Stimulated activated naive B cell treated with anti-CD40 and anti-IgM and Interleukin-4, amounts not matched to agents 10 μg/mL and 1 μg/mL and 100 μg/mL, for 72 hours (primary cell): ENCODE results near the gene TMIGD1.

Experiments used
- ATAC-seq, 2 donors: fragments of 150-1000 bp; cut with Tn5 transposase; replicated peaks; 2 replicates each; pipeline ENCODE4 v1.10.0; 2021; ENCODE audit warnings: moderate library complexity in 1 of 2
- DNase-seq: peaks from one replicate; pipeline ENCODE4 v3.0.0; 2021
- H3K27ac Mint-ChIP-seq: one replicate; pipeline ENCODE4 v1.8.0; 2022; ENCODE audit warnings: mild to moderate bottlenecking, mixed read lengths
- H3K27me3 Mint-ChIP-seq, 2 donors: one replicate each; pipeline ENCODE4 v1.8.0; 2022; ENCODE audit warnings: mixed read lengths in 2 of 2
- H3K36me3 Mint-ChIP-seq, 2 donors: one replicate each; pipeline ENCODE4 v1.8.0; 2022; ENCODE audit warnings: mixed read lengths in 2 of 2, mild to moderate bottlenecking in 1 of 2
- H3K4me1 Mint-ChIP-seq, 2 donors: one replicate each; pipeline ENCODE4 v1.8.0; 2022; ENCODE audit warnings: mixed read lengths in 2 of 2, mild to moderate bottlenecking in 1 of 2
- H3K4me3 Mint-ChIP-seq, 2 donors: one replicate each; pipeline ENCODE4 v1.8.0; 2022; ENCODE audit warnings: mild to moderate bottlenecking in 2 of 2, mixed read lengths in 2 of 2, moderate library complexity in 1 of 2
- H3K9me3 Mint-ChIP-seq, 2 donors: one replicate each; pipeline ENCODE4 v1.8.0; 2022; ENCODE audit warnings: mixed read lengths in 2 of 2, mild to moderate bottlenecking in 1 of 2

TMIGD1 gene

DNA sequence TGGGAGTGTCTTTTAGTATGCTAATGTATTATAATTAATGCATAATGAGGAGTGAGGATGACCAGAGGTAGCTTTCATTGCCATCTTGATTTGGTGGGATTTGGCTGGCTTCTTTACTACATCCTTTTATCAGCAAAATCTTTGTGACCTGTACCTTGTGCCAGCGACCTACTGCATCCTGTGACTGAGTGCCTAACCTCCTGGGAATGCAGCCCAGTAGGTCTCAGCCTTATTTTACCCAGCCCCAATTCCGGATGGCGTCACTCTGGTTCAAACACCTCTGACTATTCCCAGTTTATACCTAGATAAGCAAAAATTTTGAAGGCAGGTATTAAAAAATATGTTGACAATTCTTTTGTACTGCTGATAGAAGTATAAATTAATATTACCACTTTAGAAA, 31.6 kb downstream of the TMIGD1 start:
- DNase-seq (no peak), ATAC-seq (no peak)
- no peak overlapping the region for H3K27ac Mint-ChIP-seq
- H3K27me3 Mint-ChIP-seq, result peaks cover 0 to 5% of the 10 kb centered on the region in 2 donors
- H3K4me1 Mint-ChIP-seq, result peaks cover 7 to 14% of the 10 kb centered on the region in 2 donors
- H3K36me3 Mint-ChIP-seq, result no peaks in the 10 kb centered on the region
- peaks cover 0 to 2% of the 10 kb centered on the region in 2 donors for H3K9me3 Mint-ChIP-seq
- H3K4me3 Mint-ChIP-seq, result no peak overlapping the region

DNA sequence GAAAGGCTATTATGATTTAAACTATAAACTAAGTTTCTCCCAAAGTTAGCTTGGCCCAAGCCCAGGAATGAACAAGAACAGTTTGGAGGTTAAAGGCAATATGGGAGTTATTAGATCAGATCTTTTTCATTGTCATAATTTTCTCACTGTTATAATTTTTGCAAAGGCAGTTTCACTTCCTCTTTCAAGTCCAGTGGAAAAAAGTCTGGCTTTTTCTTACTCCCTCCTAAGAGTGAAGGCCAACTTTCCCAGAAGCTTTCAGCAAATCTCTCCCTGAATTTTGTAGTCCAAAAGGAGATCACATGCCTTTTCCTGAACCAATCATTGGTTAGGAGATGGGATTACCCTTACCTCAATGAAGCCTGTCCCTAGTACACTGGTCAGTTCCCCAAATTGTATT, 33.0 kb downstream of the TMIGD1 start:
- peaks cover 0 to 3% of the 10 kb centered on the region in 2 donors for H3K9me3 Mint-ChIP-seq
- H3K27me3 Mint-ChIP-seq, result peaks cover 0 to 4% of the 10 kb centered on the region in 2 donors
- H3K4me3 Mint-ChIP-seq, result no peak overlapping the region
- H3K36me3 Mint-ChIP-seq, result no peaks in the 10 kb centered on the region
- peak in 1 of 2 donors; percentile 52 for ATAC-seq
- DNase-seq, result no peak
- no peak overlapping the region for H3K27ac Mint-ChIP-seq
- peaks cover 7 to 14% of the 10 kb centered on the region in 2 donors for H3K4me1 Mint-ChIP-seq

DNA sequence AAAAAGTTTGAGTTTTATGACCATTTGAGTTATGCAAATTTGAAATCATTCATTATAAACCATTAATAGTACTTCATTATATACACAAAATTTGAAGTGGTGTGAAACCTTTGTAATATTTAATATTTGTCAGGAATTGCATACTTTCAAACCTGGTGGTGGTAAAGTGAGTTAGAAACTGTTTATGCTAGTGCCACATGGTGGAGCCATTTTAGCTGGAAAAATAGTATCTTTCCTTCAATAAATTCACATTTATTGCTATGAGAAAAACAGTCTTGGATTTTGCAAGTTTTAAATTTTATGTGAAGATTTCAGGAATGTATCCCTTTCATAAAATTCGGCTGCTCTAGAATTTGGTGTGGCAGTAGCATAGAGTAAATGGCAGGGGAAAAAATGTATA, 34.9 kb downstream of the TMIGD1 start:
- Mint-ChIP-seq H3K4me3 (no peak overlapping the region), H3K4me1 (peaks cover 7 to 14% of the 10 kb centered on the region in 2 donors), H3K27me3 (no peaks in the 10 kb centered on the region), H3K36me3 (no peaks in the 10 kb centered on the region), H3K27ac (no peak overlapping the region), H3K9me3 (peaks cover 0 to 3% of the 10 kb centered on the region in 2 donors)
- DNase-seq (no peak), ATAC-seq (no peak)

DNA sequence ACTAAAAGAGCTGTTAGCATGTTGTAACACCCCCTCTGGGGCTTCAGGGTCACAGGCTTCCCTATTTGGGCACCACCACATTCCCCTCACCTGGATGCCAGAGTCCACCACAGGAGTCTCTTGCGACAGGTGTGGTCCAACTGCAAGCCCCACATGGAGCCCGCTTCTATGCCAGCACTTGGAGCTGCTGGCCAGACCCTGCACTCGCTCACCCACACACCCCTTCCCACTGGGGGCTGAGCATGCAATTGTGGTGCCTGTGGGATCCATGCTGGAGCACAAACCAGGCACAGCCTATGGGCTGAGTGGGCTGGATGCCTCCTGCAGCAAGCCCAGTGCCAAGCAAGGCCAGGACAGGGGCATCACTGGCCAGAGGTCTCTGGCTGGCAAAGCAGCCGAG, 36.1 kb downstream of the TMIGD1 start:
- H3K27ac Mint-ChIP-seq, result no peak overlapping the region

DNA sequence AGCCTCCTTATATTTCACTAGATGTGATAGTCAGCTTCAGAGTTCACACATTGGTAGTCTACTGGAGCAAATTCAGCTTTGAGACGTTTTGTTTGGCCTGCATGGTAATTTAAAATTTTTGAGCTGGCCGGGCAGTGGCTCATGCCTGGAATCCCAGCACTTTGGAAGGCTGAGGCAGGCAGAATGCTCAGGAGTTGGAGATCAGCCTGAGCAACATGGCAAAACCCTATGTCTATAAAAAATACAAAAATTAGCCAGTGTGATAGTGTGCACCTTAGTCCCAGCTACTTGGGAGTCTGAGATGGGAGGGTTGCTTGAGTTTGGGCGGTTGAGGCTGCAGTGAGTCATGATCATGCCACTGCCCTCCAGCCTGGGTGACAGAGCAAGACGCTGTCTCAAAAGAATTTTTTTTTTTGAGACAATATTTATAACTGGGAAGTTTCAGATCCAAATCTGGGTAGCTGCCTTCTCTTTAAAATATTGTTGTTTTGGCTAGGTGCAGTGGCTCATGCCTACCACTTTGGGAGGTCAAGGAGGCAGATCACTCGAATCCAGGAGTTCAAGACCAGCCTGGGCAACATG, 37.3 kb downstream of the TMIGD1 start:
- DNase-seq (no peak), ATAC-seq (no peak)
- peaks cover 0 to 3% of the 10 kb centered on the region in 2 donors for H3K9me3 Mint-ChIP-seq
- no peak overlapping the region for H3K27ac Mint-ChIP-seq
- H3K27me3 Mint-ChIP-seq, result no peaks in the 10 kb centered on the region
- H3K4me3 Mint-ChIP-seq, result no peak overlapping the region
- H3K4me1 Mint-ChIP-seq, result peaks cover 7 to 14% of the 10 kb centered on the region in 2 donors
- no peaks in the 10 kb centered on the region for H3K36me3 Mint-ChIP-seq

More for the DNA sequence above, 36.1 kb downstream of the TMIGD1 start:
- Mint-ChIP-seq H3K9me3 (peaks cover 0 to 3% of the 10 kb centered on the region in 2 donors), H3K27me3 (no peaks in the 10 kb centered on the region), H3K4me1 (peaks cover 7 to 14% of the 10 kb centered on the region in 2 donors), H3K36me3 (no peaks in the 10 kb centered on the region), H3K4me3 (no peak overlapping the region)
- no peak for DNase-seq
- ATAC-seq, result no peak

DNA sequence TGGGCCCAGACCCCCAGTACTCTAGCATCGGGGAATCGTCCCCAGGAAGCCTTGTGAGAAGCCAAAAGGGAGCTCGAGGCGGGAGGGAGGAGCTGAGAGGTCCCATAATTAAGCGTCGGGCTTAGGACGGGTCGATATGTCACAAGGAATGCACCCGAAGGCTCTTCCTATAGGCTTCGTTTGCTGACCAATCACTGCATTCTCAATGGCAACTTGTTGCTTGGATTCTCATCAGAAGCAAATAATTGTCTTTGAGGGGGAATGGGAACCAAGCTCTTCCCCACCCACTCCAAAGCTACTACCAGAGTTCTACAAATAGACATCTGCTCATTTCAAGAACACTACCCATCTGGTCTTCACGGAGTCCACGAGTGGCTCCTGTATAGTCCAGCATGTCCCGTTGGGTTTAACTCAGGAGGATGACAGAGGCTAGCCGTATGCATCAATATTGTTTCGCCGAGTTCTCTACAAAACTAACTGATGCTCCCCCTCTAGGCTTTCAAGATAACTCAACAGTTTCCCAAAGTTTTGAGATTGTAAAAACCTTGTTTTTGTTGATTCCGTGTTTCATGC, 41.5 kb downstream of the TMIGD1 start:
- Mint-ChIP-seq H3K4me1 (peaks cover 0 to 5% of the 10 kb centered on the region in 2 donors), H3K4me3 (peak overlapping the region; percentile 71 to 90), H3K9me3 (peaks cover 0 to 3% of the 10 kb centered on the region in 2 donors), H3K36me3 (peaks cover 9% of the 10 kb centered on the region in 2 donors), H3K27me3 (no peaks in the 10 kb centered on the region), H3K27ac (peak overlapping the region; percentile 68)
- ATAC-seq, result peak; percentile 37
- no peak for DNase-seq

DNA sequence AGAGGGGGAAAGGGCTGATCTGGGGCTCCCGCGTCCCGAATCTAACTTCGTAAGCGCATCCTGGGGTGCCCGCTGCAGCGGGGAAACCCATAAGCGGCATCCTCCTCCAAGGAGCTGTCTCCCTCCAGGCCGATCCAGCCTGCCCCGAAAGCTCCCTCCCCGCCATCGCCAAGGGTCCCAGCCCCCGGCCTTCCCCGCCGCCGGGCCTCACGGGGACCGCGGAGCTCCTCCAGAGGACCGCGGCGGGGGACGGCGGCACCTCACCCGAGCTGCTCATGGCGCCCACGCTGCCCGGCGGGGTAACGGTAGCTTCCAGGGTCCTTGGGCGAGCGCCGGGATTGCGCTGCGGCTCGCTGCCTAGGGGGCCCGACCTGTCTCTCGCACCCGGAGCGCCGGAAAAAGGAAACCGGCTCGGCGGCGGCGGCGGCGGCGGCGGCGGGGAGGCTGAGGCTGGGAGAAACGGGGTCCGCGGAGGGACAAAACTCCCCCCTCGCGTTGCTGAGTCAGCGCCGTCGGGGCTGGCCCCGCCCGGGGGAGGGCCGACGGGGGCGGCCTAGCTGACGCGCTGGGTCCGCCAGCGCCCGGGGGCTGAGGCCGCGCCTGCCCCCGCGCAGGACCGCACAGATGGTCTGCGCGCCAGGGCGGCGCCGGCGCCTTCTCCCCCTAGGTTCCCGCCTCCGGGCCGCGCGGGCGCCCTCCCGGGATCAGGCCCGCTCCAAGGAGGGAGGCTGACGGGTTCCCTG, 42.1 kb downstream of the TMIGD1 start, which contains the start of gene BLMH:
Gene BLMH, minus strand, starts transcription at position 402 of the 743 bp plus-strand sequence. Its CDS starts 125 bp downstream, at position 277.
- no peaks in the 10 kb centered on the region for H3K9me3 Mint-ChIP-seq
- H3K27me3 Mint-ChIP-seq, result no peaks in the 10 kb centered on the region
- H3K4me1 Mint-ChIP-seq, result peaks cover 0 to 5% of the 10 kb centered on the region in 2 donors
- peak within 1 kb of the TSS; percentile 90 for H3K4me3 Mint-ChIP-seq
- ATAC-seq, result peak; percentile 88 to 90
- H3K27ac Mint-ChIP-seq, result peak within 1 kb of the TSS; percentile 88
- peak; percentile 81 for DNase-seq
- peaks cover 12% of the 10 kb centered on the region in 2 donors for H3K36me3 Mint-ChIP-seq

DNA sequence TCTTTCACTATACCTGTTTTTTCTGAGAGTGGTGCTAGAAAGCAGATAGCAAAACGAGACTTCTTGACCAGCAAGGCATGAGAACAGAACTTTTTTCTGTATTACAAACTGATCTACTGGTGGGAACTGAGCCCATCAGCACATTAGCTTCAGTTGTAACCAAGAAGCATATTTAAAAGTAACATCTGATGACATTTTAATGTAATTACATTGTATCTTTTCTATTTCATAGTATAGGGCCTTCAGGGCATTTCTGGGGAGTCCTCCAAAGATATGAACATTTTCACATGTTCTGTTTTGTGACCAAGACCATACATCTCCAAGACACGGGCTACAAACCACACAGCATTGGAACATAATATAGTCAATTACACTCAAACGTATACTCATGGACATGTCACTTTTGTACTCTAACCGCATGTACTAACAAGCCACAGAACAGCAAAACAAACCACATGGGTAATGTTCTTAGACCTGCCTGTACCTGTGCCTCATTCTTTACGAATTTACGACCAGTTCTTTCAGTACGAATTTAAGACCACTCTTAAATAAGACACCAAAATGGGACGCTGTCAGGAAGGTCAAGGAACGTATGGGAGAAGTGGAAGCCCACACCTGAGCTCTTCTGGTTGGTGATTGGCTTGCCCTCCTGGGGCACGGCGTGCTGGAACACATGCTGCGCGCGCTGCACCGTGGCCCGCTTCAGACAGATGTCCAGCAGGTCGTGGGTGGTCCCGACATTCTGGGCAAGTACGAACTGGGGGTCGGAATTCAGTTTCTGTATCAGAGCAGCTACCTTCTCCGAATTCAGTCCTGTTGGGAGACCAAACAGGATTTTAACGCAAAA, 42.9 kb downstream of the TMIGD1 start:
- H3K36me3 Mint-ChIP-seq, result peaks cover 15% of the 10 kb centered on the region in 2 donors
- H3K27ac Mint-ChIP-seq, result peak overlapping the region; percentile 88
- H3K4me3 Mint-ChIP-seq, result peak overlapping the region; percentile 90
- H3K9me3 Mint-ChIP-seq, result no peaks in the 10 kb centered on the region
- ATAC-seq (peak; percentile 63 to 66), DNase-seq (peak; percentile 28)
- peaks cover 0 to 5% of the 10 kb centered on the region in 2 donors for H3K4me1 Mint-ChIP-seq
- no peaks in the 10 kb centered on the region for H3K27me3 Mint-ChIP-seq

DNA sequence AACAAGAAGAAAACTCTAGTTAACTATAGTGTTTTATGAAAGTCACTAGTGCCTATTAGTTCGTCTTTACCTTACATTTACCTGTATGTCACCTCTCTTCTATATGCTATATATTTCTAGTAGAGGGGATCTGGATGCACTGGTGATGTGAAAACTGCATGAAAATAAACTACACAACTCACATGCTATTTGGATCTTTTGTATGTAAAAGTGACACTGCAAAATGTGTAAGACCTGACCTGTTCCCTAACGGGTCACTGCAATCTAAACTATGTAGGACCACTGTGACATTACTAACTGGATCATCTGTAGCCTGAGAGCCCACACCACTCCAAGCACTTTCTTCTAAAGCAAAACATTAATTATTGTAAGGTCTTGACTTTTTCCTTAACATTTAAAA, 43.8 kb downstream of the TMIGD1 start:
- Mint-ChIP-seq H3K36me3 (peaks cover 18 to 22% of the 10 kb centered on the region in 2 donors), H3K9me3 (no peaks in the 10 kb centered on the region), H3K4me1 (peaks cover 0 to 5% of the 10 kb centered on the region in 2 donors), H3K27me3 (no peaks in the 10 kb centered on the region), H3K27ac (no peak overlapping the region), H3K4me3 (no peak overlapping the region)
- no peak for DNase-seq
- no peak for ATAC-seq

DNA sequence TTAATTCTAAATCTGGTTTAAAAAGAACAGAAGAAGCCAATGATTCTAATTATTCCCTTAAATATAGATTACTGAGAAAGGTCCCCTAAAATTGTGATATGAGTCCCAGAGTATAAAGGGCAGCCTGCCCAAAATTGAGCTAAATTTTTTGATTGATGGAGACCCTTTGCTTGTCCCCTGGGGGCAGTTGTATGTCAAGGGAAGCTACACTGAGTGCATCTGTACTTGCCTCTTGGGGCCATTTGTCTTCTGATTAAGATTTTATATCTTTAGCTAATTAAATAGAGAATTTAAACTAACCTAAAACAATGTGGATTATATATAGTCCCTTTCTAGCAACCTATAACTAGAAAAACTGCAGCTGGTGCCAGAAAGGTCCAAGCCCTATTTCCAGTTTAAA, 54.7 kb downstream of the TMIGD1 start:
- Mint-ChIP-seq H3K27ac (no peak overlapping the region), H3K4me3 (no peak overlapping the region), H3K36me3 (peaks cover 52 to 58% of the 10 kb centered on the region in 2 donors), H3K4me1 (no peaks in the 10 kb centered on the region), H3K9me3 (no peaks in the 10 kb centered on the region), H3K27me3 (no peaks in the 10 kb centered on the region)
- DNase-seq, result no peak
- ATAC-seq, result no peak

DNA sequence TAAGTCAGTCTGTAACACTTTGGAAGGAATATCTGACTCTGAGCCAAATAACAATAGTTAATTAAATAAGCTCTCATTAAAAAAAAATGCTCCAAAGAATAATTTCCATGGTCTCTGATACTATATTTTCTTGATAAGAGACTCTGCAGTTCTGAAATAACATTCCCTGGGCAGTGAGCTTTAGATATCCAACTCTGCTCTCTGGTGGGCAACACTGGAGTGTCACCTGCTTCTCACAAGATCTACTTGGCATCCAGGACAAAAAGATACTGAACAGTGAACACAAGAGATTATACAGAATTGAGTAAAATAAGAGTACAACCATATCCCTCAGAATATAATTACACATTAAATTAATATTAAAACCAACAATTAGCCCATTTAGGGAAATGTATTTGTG, 55.8 kb downstream of the TMIGD1 start:
- no peaks in the 10 kb centered on the region for H3K9me3 Mint-ChIP-seq
- no peak for ATAC-seq
- no peaks in the 10 kb centered on the region for H3K4me1 Mint-ChIP-seq
- H3K36me3 Mint-ChIP-seq, result peaks cover 58 to 63% of the 10 kb centered on the region in 2 donors
- H3K27ac Mint-ChIP-seq, result no peak overlapping the region
- H3K27me3 Mint-ChIP-seq, result no peaks in the 10 kb centered on the region
- no peak for DNase-seq
- H3K4me3 Mint-ChIP-seq, result no peak overlapping the region

DNA sequence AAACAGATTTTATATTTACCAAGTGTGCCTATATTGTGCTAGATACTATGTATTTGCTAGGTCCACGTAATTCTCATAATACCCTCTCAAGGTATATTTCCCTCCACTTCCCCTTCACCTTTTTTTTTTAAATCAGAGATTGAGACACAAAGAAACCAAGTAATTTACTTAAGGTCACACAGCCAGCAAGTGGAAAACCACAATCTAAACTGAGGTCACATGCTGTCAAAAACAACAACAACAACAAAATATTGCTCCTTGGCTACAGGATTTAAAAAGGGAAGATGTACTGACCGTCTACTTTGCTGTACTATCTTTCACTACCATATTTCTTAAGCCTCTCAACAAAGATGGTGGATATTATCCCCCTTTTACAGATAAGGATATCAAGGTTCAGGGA, 57.9 kb downstream of the TMIGD1 start:
- Mint-ChIP-seq H3K9me3 (no peaks in the 10 kb centered on the region), H3K4me1 (no peaks in the 10 kb centered on the region), H3K36me3 (peaks cover 67 to 71% of the 10 kb centered on the region in 2 donors), H3K4me3 (no peak overlapping the region), H3K27me3 (no peaks in the 10 kb centered on the region), H3K27ac (no peak overlapping the region)
- DNase-seq (no peak), ATAC-seq (no peak)

DNA sequence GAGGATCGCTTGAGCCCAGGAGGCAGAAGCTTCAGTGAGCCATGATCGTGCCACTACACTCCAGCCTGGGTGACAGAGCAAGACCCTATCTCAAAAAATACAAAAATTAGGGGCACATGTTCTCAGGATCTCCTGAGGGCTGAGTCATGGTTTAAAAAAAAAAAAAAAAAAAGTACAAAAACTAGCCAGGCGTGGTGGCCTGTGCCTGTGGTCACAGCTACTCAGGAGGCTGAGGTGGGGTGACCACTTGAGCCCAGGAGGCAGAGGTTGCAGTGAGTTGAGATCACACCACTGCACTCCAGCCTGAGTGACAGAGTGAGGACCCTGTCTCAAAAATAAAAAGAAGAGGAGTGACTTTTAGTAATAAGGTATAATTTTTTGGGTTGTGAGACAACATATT, 59.0 kb downstream of the TMIGD1 start:
- DNase-seq (no peak), ATAC-seq (no peak)
- H3K27me3 Mint-ChIP-seq, result no peaks in the 10 kb centered on the region
- H3K4me1 Mint-ChIP-seq, result no peaks in the 10 kb centered on the region
- H3K36me3 Mint-ChIP-seq, result peaks cover 60 to 67% of the 10 kb centered on the region in 2 donors
- H3K4me3 Mint-ChIP-seq, result no peak overlapping the region
- H3K9me3 Mint-ChIP-seq, result no peaks in the 10 kb centered on the region
- H3K27ac Mint-ChIP-seq, result no peak overlapping the region

DNA sequence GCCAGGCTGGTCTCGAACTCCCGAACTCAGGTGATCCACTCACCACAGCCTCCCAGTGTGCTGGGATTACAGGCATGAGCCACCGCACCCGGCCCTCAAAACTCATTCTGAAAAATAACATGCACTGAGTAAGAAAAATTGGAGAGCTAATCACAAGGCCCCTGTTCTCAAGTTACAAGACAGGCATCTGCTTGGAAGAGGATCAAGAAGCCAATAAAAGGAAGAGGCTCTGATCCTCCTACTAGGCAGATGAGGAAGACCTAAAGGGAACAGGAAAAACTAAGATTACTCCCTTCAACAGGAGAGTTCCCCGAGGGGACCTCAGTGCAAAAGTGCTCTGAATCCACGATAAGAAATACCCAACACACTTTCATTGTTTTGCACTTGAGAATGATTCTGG, 60.5 kb downstream of the TMIGD1 start:
- H3K4me1 Mint-ChIP-seq, result no peaks in the 10 kb centered on the region

More for the DNA sequence above, 60.5 kb downstream of the TMIGD1 start:
- Mint-ChIP-seq H3K27me3 (no peaks in the 10 kb centered on the region), H3K4me3 (no peak overlapping the region), H3K9me3 (no peaks in the 10 kb centered on the region), H3K27ac (no peak overlapping the region), H3K36me3 (peaks cover 55 to 67% of the 10 kb centered on the region in 2 donors)
- DNase-seq (no peak), ATAC-seq (no peak)
